Left kidney (tissue), 2 donors: ENCODE measurements around the gene IQSEC1. TPM values are rescaled to one million over a fixed set of nuclear protein-coding genes. Genes with fewer than 3 reads are reported as not detected.

Source experiments
- DNase-seq: peaks from one replicate; pipeline ENCODE4 v3.0.0-alpha.2; 2013
- polyA plus RNA-seq: library from polyadenylated mRNA; unstranded; fragments of 120-200 nt; gene quantifications from one replicate; pipeline ENCODE4 v1.2.1, GENCODE V29; 2013; ENCODE audit not compliant: insufficient read length

The IQSEC1 gene
- polyA plus RNA-seq, 1 donor = 32.1 TPM

GRCh38 chr3:13086531-13086981 lies 13.3 kb upstream of the IQSEC1 start:
- DNase-seq = no peak

- no peak for DNase-seq
Observed at GRCh38 chr3:13085846-13086179, 12.6 kb upstream of the IQSEC1 start.

- no peak for DNase-seq
Observed at GRCh38 chr3:13085081-13085845, 12.0 kb upstream of the IQSEC1 start.

GRCh38 chr3:13083898-13084297 lies 10.7 kb upstream of the IQSEC1 start:
- no peak for DNase-seq

GRCh38 chr3:13083254-13083653 lies 10.0 kb upstream of the IQSEC1 start:
- no peak for DNase-seq

GRCh38 chr3:13082677-13083076 lies 9.4 kb upstream of the IQSEC1 start:
- no peak for DNase-seq

- no peak for DNase-seq
Observed at GRCh38 chr3:13081603-13082360, 8.6 kb upstream of the IQSEC1 start.

- no peak for DNase-seq
Observed at GRCh38 chr3:13080591-13080990, 7.4 kb upstream of the IQSEC1 start.

GRCh38 chr3:13080026-13080425 lies 6.8 kb upstream of the IQSEC1 start:
- DNase-seq = no peak

- no peak for DNase-seq
Observed at GRCh38 chr3:13079510-13079909, 6.3 kb upstream of the IQSEC1 start.

- no peak for DNase-seq
Observed at GRCh38 chr3:13079051-13079450, 5.8 kb upstream of the IQSEC1 start.

- DNase-seq = no peak
Observed at GRCh38 chr3:13078163-13078905, 5.1 kb upstream of the IQSEC1 start.

GRCh38 chr3:13077431-13078162 lies 4.4 kb upstream of the IQSEC1 start:
- DNase-seq = no peak

- DNase-seq = no peak
Observed at GRCh38 chr3:13075986-13076654, 2.9 kb upstream of the IQSEC1 start.

GRCh38 chr3:13075318-13075717 lies 2.1 kb upstream of the IQSEC1 start:
- DNase-seq = no peak

GRCh38 chr3:13074006-13074375 lies 762 bp upstream of the IQSEC1 start:
- DNase-seq = no peak

- DNase-seq = no peak
Observed at GRCh38 chr3:13072600-13073325, 466 bp downstream of the IQSEC1 start.

- no peak for DNase-seq
Observed at GRCh38 chr3:13072239-13072599, 1.0 kb downstream of the IQSEC1 start.

GRCh38 chr3:13071695-13072094 lies 1.5 kb downstream of the IQSEC1 start:
- DNase-seq = no peak

GRCh38 chr3:13070391-13071070 lies 2.7 kb downstream of the IQSEC1 start:
- DNase-seq = no peak

- no peak for DNase-seq
Observed at GRCh38 chr3:13069495-13069894, 3.7 kb downstream of the IQSEC1 start.
